AG04449 (cell line): ENCODE measurements around the gene CHST11.

Experiments
- CTCF ChIA-PET: fragments of 350-600 bp; formaldehyde crosslinking; extraction: SDS; loops from one replicate; lab custom pipeline; 2021; ENCODE audit warnings: antibody characterized with exemption; lab: Yijun Ruan, JAX
- POLR2A ChIA-PET: fragments of 400-600, 350-600 bp; formaldehyde crosslinking; extraction: SDS; loops from one replicate; lab custom pipeline; 2020; ENCODE audit warnings: antibody characterized with exemption, inconsistent platforms; lab: Yijun Ruan, JAX
- DNase-seq: peaks from one replicate; pipeline ENCODE4 v3.0.0-alpha.2; 2010; ENCODE audit warnings: low read depth, low spot score
- H3K4me3 ChIP-seq: 2 replicates; pipeline ENCODE4 v1.5.1; 2011; ENCODE audit warnings: low read depth, mild to moderate bottlenecking, control low read depth, low read length
- CTCF ChIP-seq: IDR thresholded peaks from one replicate; pipeline ENCODE4 v1.5.1; 2011; ENCODE audit warnings: mild to moderate bottlenecking, moderate library complexity, low read length, control low read depth, inconsistent platforms; ENCODE audit not compliant: insufficient read depth; ENCODE audit errors: missing control alignments

Gene CHST11

GRCh38 chr12:104459368-104459909 is 2.7 kb downstream of the CHST11 start:
- no peak for TF ChIP-seq CTCF
- no peak for DNase-seq
- POLR2A ChIA-PET, result interaction anchor here (0.5 to 0.6 kb wide), 2 partner anchors 51 to 197 kb away, joined by 3 read pairs; no protein-coding TSS in a partner anchor
- CTCF ChIA-PET, result interaction anchor here (0.7 to 2.8 kb wide), 6 partner anchors 10 to 417 kb away, joined by 3 to 14 read pairs (median 6); no protein-coding TSS in a partner anchor
- H3K4me3 ChIP-seq, result peak overlapping the region; percentile 89

GRCh38 chr12:104460041-104460719 is 3.4 kb downstream of the CHST11 start:
- DNase-seq, result no peak
- POLR2A ChIA-PET, result no interaction called here
- no peak overlapping the region for H3K4me3 ChIP-seq
- CTCF ChIA-PET, result interaction anchor here (0.7 to 1.9 kb wide), 3 partner anchors 78 to 260 kb away, joined by 3 to 9 read pairs (median 3); no protein-coding TSS in a partner anchor
- TF ChIP-seq CTCF, result no peak

- no peak for DNase-seq
- CTCF ChIA-PET, result no interaction called here
- TF ChIP-seq CTCF, result no peak
- no peak overlapping the region for H3K4me3 ChIP-seq
- POLR2A ChIA-PET, result no interaction called here
Measured at GRCh38 chr12:104460973-104461698, 4.4 kb downstream of the CHST11 start.

GRCh38 chr12:104462325-104462724 is 5.6 kb downstream of the CHST11 start:
- TF ChIP-seq CTCF, result no peak
- ChIA-PET POLR2A (no interaction called here), CTCF (no interaction called here)
- DNase-seq, result no peak
- H3K4me3 ChIP-seq, result no peak overlapping the region

- ChIA-PET CTCF (no interaction called here), POLR2A (no interaction called here)
- no peak for TF ChIP-seq CTCF
- no peak overlapping the region for H3K4me3 ChIP-seq
- DNase-seq, result no peak
Measured at GRCh38 chr12:104462931-104463339, 6.2 kb downstream of the CHST11 start.

GRCh38 chr12:104463368-104463767 is 6.6 kb downstream of the CHST11 start:
- no peak for TF ChIP-seq CTCF
- ChIA-PET CTCF (no interaction called here), POLR2A (no interaction called here)
- H3K4me3 ChIP-seq, result no peak overlapping the region
- DNase-seq, result no peak
